Activated naive CD4-positive, alpha-beta T cell treated with anti-CD3 and anti-CD28 coated beads for 36 hours (primary cell): ENCODE measurements around the gene EPHA8. TPM values are rescaled to one million over a fixed set of nuclear protein-coding genes. Genes with fewer than 3 reads are reported as not detected.

Source experiments
- CTCF ChIA-PET: fragments of 350-600 bp; sonication (Branson Sonifier 250); formaldehyde crosslinking; loops from one replicate; lab custom pipeline; 2021; ENCODE audit warnings: antibody characterized with exemption; lab: Charles Lee
- DNase-seq: peaks from one replicate; pipeline ENCODE4 v3.0.0-alpha.2; 2020
- H3K27ac Mint-ChIP-seq: one replicate; pipeline ENCODE4 v1.8.0; 2021; ENCODE audit warnings: mild to moderate bottlenecking, mixed read lengths
- H3K27me3 Mint-ChIP-seq: one replicate; pipeline ENCODE4 v1.8.0; 2021; ENCODE audit warnings: low read depth, mixed read lengths
- H3K36me3 Mint-ChIP-seq: one replicate; pipeline ENCODE4 v1.8.0; 2021; ENCODE audit warnings: low read depth, mixed read lengths
- H3K4me1 Mint-ChIP-seq: one replicate; pipeline ENCODE4 v1.8.0; 2021; ENCODE audit warnings: low read depth, mixed read lengths
- H3K4me3 Mint-ChIP-seq: one replicate; pipeline ENCODE4 v1.8.0; 2021; ENCODE audit warnings: mild to moderate bottlenecking, moderate library complexity, mixed read lengths
- H3K9me3 Mint-ChIP-seq: one replicate; pipeline ENCODE4 v1.8.0; 2021; ENCODE audit warnings: mixed read lengths
- intact Hi-C: fragments of 100-400 bp; cut with micrococcal nuclease; formaldehyde crosslinking; loops from one replicate; pipeline ENCODE4 v1.15.1; 2023
- total RNA-seq, 2 experiments: library from RNA; stranded (reverse); gene quantifications; one replicate each; pipeline ENCODE4 v1.2.3, GENCODE V29; 2021

Gene EPHA8
- total RNA-seq = not detected

GRCh38 chr1:22562584-22563583 lies at the start of gene EPHA8:
Gene EPHA8, plus strand, starts transcription at chr1:22563489. Its CDS starts 147 bp downstream, at chr1:22563636.
- H3K4me1 Mint-ChIP-seq = peaks cover 5% of the 10 kb centered on the region
- H3K4me3 Mint-ChIP-seq = peak within 1 kb of the TSS; percentile 5
- H3K9me3 Mint-ChIP-seq = no peaks in the 10 kb centered on the region
- CTCF ChIA-PET = interaction anchor here (1.7 kb wide), 1 partner anchor 79 kb away, joined by 3 read pairs; no protein-coding TSS in a partner anchor
- H3K27me3 Mint-ChIP-seq = peaks cover 38% of the 10 kb centered on the region
- intact Hi-C loops = no loop called here
- DNase-seq = no peak
- H3K36me3 Mint-ChIP-seq = no peaks in the 10 kb centered on the region
- H3K27ac Mint-ChIP-seq = no peak within 1 kb of the TSS

GRCh38 chr1:22516906-22517571 lies 46.2 kb upstream of the EPHA8 start:
- intact Hi-C loops = no loop called here
- Mint-ChIP-seq H3K4me3 (no peak overlapping the region), H3K9me3 (no peaks in the 10 kb centered on the region), H3K27ac (no peak overlapping the region), H3K36me3 (peaks cover 36% of the 10 kb centered on the region), H3K4me1 (no peaks in the 10 kb centered on the region), H3K27me3 (no peaks in the 10 kb centered on the region)
- DNase-seq = no peak
- CTCF ChIA-PET = no interaction called here

GRCh38 chr1:22517956-22518355 lies 45.3 kb upstream of the EPHA8 start:
- Mint-ChIP-seq H3K27ac (no peak overlapping the region), H3K4me3 (no peak overlapping the region), H3K36me3 (peaks cover 37% of the 10 kb centered on the region), H3K9me3 (no peaks in the 10 kb centered on the region), H3K4me1 (no peaks in the 10 kb centered on the region), H3K27me3 (no peaks in the 10 kb centered on the region)
- CTCF ChIA-PET = no interaction called here
- intact Hi-C loops = no loop called here
- no peak for DNase-seq

- Mint-ChIP-seq H3K4me1 (no peaks in the 10 kb centered on the region), H3K9me3 (no peaks in the 10 kb centered on the region), H3K4me3 (no peak overlapping the region), H3K27ac (no peak overlapping the region), H3K36me3 (peaks cover 40% of the 10 kb centered on the region), H3K27me3 (no peaks in the 10 kb centered on the region)
- intact Hi-C loops = no loop called here
- DNase-seq = no peak
- CTCF ChIA-PET = no interaction called here
Measured at GRCh38 chr1:22518379-22518778, 44.9 kb upstream of the EPHA8 start.

- Mint-ChIP-seq H3K4me1 (no peaks in the 10 kb centered on the region), H3K9me3 (no peaks in the 10 kb centered on the region), H3K4me3 (no peak overlapping the region), H3K27me3 (no peaks in the 10 kb centered on the region), H3K36me3 (peaks cover 39% of the 10 kb centered on the region), H3K27ac (no peak overlapping the region)
- intact Hi-C loops = no loop called here
- CTCF ChIA-PET = no interaction called here
- DNase-seq = no peak
Measured at GRCh38 chr1:22520871-22521270, 42.4 kb upstream of the EPHA8 start.

GRCh38 chr1:22521692-22522091 lies 41.6 kb upstream of the EPHA8 start:
- no peak for DNase-seq
- H3K9me3 Mint-ChIP-seq = no peaks in the 10 kb centered on the region

GRCh38 chr1:22522221-22522743 lies 41.0 kb upstream of the EPHA8 start:
- no peak for DNase-seq
- intact Hi-C loops = no loop called here
- H3K27me3 Mint-ChIP-seq = no peaks in the 10 kb centered on the region
- no peak overlapping the region for H3K4me3 Mint-ChIP-seq
- H3K9me3 Mint-ChIP-seq = no peaks in the 10 kb centered on the region
- no peak overlapping the region for H3K27ac Mint-ChIP-seq
- H3K36me3 Mint-ChIP-seq = peaks cover 40% of the 10 kb centered on the region
- CTCF ChIA-PET = no interaction called here
- H3K4me1 Mint-ChIP-seq = no peaks in the 10 kb centered on the region

More at GRCh38 chr1:22521692-22522091, 41.6 kb upstream of the EPHA8 start:
- CTCF ChIA-PET = no interaction called here
- intact Hi-C loops = no loop called here
- peaks cover 38% of the 10 kb centered on the region for H3K36me3 Mint-ChIP-seq
- no peaks in the 10 kb centered on the region for H3K27me3 Mint-ChIP-seq
- no peak overlapping the region for H3K27ac Mint-ChIP-seq
- H3K4me3 Mint-ChIP-seq = no peak overlapping the region
- H3K4me1 Mint-ChIP-seq = no peaks in the 10 kb centered on the region

GRCh38 chr1:22524481-22524880 lies 38.8 kb upstream of the EPHA8 start:
- Mint-ChIP-seq H3K27me3 (no peaks in the 10 kb centered on the region), H3K9me3 (no peaks in the 10 kb centered on the region), H3K27ac (no peak overlapping the region), H3K4me3 (no peak overlapping the region), H3K4me1 (no peaks in the 10 kb centered on the region), H3K36me3 (peaks cover 33% of the 10 kb centered on the region)
- CTCF ChIA-PET = no interaction called here
- no peak for DNase-seq
- intact Hi-C loops = no loop called here

- Mint-ChIP-seq H3K4me1 (no peaks in the 10 kb centered on the region), H3K36me3 (peaks cover 33% of the 10 kb centered on the region), H3K9me3 (no peaks in the 10 kb centered on the region), H3K27ac (no peak overlapping the region), H3K27me3 (no peaks in the 10 kb centered on the region), H3K4me3 (no peak overlapping the region)
- no peak for DNase-seq
- CTCF ChIA-PET = no interaction called here
- intact Hi-C loops = no loop called here
Measured at GRCh38 chr1:22525211-22525610, 38.1 kb upstream of the EPHA8 start.

GRCh38 chr1:22525646-22526045 lies 37.6 kb upstream of the EPHA8 start:
- H3K27me3 Mint-ChIP-seq = no peaks in the 10 kb centered on the region
- H3K36me3 Mint-ChIP-seq = peaks cover 33% of the 10 kb centered on the region
- no peak for DNase-seq
- CTCF ChIA-PET = no interaction called here
- intact Hi-C loops = no loop called here
- no peak overlapping the region for H3K4me3 Mint-ChIP-seq
- H3K4me1 Mint-ChIP-seq = no peaks in the 10 kb centered on the region
- no peaks in the 10 kb centered on the region for H3K9me3 Mint-ChIP-seq
- no peak overlapping the region for H3K27ac Mint-ChIP-seq

GRCh38 chr1:22526098-22526497 lies 37.2 kb upstream of the EPHA8 start:
- no peak overlapping the region for H3K27ac Mint-ChIP-seq
- peaks cover 33% of the 10 kb centered on the region for H3K36me3 Mint-ChIP-seq
- H3K27me3 Mint-ChIP-seq = no peaks in the 10 kb centered on the region
- H3K4me1 Mint-ChIP-seq = no peaks in the 10 kb centered on the region
- no peak for DNase-seq
- intact Hi-C loops = no loop called here
- no peak overlapping the region for H3K4me3 Mint-ChIP-seq
- no peaks in the 10 kb centered on the region for H3K9me3 Mint-ChIP-seq
- CTCF ChIA-PET = no interaction called here

GRCh38 chr1:22526677-22527076 lies 36.6 kb upstream of the EPHA8 start:
- Mint-ChIP-seq H3K27ac (no peak overlapping the region), H3K27me3 (no peaks in the 10 kb centered on the region), H3K9me3 (no peaks in the 10 kb centered on the region), H3K36me3 (peaks cover 31% of the 10 kb centered on the region), H3K4me3 (no peak overlapping the region), H3K4me1 (no peaks in the 10 kb centered on the region)
- DNase-seq = no peak
- CTCF ChIA-PET = no interaction called here
- intact Hi-C loops = no loop called here
